ENCODE measurements around the gene SEC31A. TPM values are rescaled to one million over a fixed set of nuclear protein-coding genes. Genes with fewer than 3 reads are reported as not detected.
A peak's percentile ranks its signal among the peaks of the same experiment; 100 is the strongest.

The SEC31A gene
- total RNA-seq, 1 donor from 2014 or later: 233 TPM

GRCh38 chr4:82780170-82780751, 110.7 kb downstream of the SEC31A start:
- H3K4me1 Mint-ChIP-seq (ENCODE audit: unreplicated experiment): peaks cover 64% of the 10 kb centered on the region
- H3K4me3 Mint-ChIP-seq: no peak overlapping the region
- DNase-seq (ENCODE audit: extremely low spot score, unreplicated experiment): no peak
- H3K27me3 Mint-ChIP-seq: peaks cover 3% of the 10 kb centered on the region
- TF ChIP-seq CTCF (conservative IDR thresholded peaks at IDR 0.05): no peak
- no peaks in the 10 kb centered on the region for H3K9me3 Mint-ChIP-seq
- H3K27ac Mint-ChIP-seq: peak overlapping the region; percentile 2
- peaks cover 16% of the 10 kb centered on the region for H3K36me3 Mint-ChIP-seq

- no peak for DNase-seq (ENCODE audit: extremely low spot score, unreplicated experiment)
- Mint-ChIP-seq H3K4me3 (no peak overlapping the region), H3K27me3 (peaks cover 3% of the 10 kb centered on the region), H3K9me3 (no peaks in the 10 kb centered on the region), H3K27ac (no peak overlapping the region), H3K36me3 (peaks cover 22% of the 10 kb centered on the region), H3K4me1 (ENCODE audit: unreplicated experiment) (peaks cover 57% of the 10 kb centered on the region)
- no peak for TF ChIP-seq CTCF (conservative IDR thresholded peaks at IDR 0.05)
These were observed 111.9 kb downstream of the SEC31A start for GRCh38 chr4:82779032-82779431.

GRCh38 chr4:82777857-82778525, 113.0 kb downstream of the SEC31A start:
- Mint-ChIP-seq H3K4me3 (no peak overlapping the region), H3K27ac (no peak overlapping the region), H3K4me1 (ENCODE audit: unreplicated experiment) (peaks cover 55% of the 10 kb centered on the region), H3K9me3 (no peaks in the 10 kb centered on the region), H3K27me3 (peaks cover 3% of the 10 kb centered on the region), H3K36me3 (peaks cover 23% of the 10 kb centered on the region)
- TF ChIP-seq CTCF (conservative IDR thresholded peaks at IDR 0.05): no peak
- DNase-seq (ENCODE audit: extremely low spot score, unreplicated experiment): no peak

- DNase-seq (ENCODE audit: extremely low spot score, unreplicated experiment): no peak
- H3K4me3 Mint-ChIP-seq: no peak overlapping the region
These were observed 113.9 kb downstream of the SEC31A start for GRCh38 chr4:82776925-82777542.

GRCh38 chr4:82775243-82775642, 115.7 kb downstream of the SEC31A start:
- no peaks in the 10 kb centered on the region for H3K9me3 Mint-ChIP-seq
- H3K27ac Mint-ChIP-seq: no peak overlapping the region
- H3K4me3 Mint-ChIP-seq: no peak overlapping the region
- peaks cover 36% of the 10 kb centered on the region for H3K4me1 Mint-ChIP-seq (ENCODE audit: unreplicated experiment)
- no peak for TF ChIP-seq CTCF (conservative IDR thresholded peaks at IDR 0.05)
- no peak for DNase-seq (ENCODE audit: extremely low spot score, unreplicated experiment)
- no peaks in the 10 kb centered on the region for H3K27me3 Mint-ChIP-seq
- peaks cover 27% of the 10 kb centered on the region for H3K36me3 Mint-ChIP-seq

More at GRCh38 chr4:82776925-82777542, 113.9 kb downstream of the SEC31A start:
- Mint-ChIP-seq H3K36me3 (peaks cover 27% of the 10 kb centered on the region), H3K9me3 (no peaks in the 10 kb centered on the region), H3K4me1 (ENCODE audit: unreplicated experiment) (peaks cover 46% of the 10 kb centered on the region), H3K27me3 (no peaks in the 10 kb centered on the region), H3K27ac (peak overlapping the region; percentile 77)
- TF ChIP-seq CTCF (conservative IDR thresholded peaks at IDR 0.05): no peak

Measured in type B pancreatic cell (in vitro differentiated cells).